OCI-M2 (cell line): Measurements from ENCODE around the gene THSD1.
"Not testable (repeated sequence)": the region's sequence is repeated elsewhere in the genome, so short reads cannot be mapped to it uniquely, and the experiment has no call there.

ENCODE experiments used
- DNase-seq: peaks from one replicate; lab custom pipeline; 2025; ENCODE audit not compliant: unreplicated experiment; lab: John Stamatoyannopoulos, UW

THSD1 gene

DNA sequence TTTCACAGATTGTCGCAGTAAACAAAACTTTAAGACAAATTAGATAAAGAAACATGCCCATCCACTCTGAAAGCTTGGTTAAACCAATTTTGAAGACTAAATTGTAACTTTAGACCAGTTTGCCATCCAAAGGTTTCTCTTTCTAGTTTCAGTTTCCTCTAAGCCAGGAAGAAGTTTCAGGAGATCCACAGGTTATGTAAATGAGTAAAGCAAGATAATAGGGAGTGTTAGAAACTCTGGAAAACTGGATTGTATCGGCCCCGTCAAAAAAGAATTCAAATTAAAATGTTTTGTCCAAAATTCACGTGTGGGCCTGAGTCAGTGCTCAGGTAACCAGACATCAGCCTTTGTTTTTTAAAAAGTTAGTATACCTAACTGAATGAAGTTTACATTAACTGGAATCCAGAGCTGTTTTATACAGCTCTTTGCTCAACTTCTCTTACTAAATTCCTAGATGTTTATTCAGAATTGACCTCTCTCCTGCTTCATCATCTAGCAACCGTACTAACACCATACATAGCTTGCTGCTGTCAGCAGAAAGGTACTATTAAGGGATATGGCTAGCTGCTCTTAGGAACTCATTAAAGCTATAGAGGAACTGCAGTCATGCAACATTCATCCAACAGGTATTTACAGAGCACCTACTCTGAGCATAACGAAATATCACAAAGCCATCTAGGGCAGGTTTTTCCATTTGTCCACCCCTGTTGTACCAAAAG lies 43.6 kb downstream of the THSD1 start:
- DNase-seq: not testable (repeated sequence)

DNA sequence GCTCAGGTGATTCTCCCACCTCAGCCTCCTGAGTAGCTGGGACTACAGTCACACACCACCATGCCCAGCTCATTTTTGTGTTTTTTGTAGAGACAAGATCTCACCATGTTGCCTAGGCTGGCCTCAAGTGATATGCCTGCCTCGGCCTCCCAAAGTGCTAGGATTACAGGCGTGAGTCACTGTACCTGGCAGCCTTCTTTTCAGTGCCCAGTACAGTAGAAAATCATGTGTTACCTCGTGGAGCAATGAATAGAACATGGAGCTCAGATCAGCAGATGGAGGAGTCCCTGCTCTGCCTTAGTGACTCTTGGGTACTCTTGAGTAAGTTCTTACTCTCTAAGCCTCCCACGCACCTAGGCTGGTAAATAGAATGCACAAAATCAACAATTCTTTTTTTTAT lies 44.7 kb downstream of the THSD1 start:
- no peak for DNase-seq

DNA sequence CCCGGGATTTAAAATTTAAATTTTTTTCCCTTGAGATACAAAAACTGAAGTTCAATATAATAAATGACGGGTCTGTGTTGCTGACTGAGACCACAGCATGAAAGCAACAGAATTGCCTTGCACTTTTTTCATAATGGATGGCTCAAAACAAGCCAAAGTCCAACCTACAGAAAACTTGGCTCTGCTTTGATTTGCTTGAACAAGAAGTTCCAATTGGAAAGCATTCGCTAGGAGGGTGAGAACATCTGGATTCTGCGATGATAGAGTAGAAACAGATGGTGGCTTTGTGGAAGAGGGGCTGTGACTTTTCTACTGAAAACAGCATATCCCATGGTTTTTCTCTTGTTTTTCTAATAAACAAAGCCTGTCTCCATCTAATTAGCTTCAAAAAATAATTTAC lies 46.4 kb downstream of the THSD1 start:
- no peak for DNase-seq

DNA sequence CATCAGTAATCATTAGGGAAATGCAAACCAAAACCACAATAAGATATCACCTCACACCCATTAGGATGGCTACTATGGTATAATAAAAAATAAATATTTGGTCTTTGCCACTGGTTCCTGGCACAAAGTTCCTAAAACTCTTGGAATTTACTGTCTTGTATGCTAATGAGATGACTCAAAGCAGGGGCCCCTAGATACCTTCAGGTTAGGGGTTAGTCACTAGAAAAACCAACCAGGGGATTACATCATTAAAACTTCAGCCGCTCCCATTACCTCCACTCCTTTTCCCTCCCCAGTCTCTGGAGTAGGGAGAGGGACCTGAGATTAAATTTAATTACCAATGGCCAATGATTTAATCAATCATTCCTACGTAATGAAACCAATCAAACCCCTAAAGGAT lies 49.6 kb downstream of the THSD1 start:
- no peak for DNase-seq

DNA sequence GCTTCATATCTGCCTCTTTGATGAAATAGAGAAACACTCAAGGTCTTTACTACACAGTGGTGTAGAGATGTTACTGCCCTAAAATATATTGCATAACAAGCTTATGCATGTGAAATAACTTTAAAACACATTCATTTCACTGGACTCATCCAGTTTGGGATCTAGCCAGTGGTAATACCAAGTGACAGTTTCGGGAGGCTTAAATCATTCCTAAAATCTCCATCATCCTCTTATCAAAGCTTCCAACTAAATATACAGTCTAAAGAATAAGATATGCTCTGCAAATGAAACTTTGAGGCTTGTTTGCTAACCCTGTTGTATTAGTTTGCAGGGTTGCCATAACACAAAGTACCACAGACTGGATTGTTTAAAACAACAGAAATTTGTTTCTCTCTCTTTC lies 52.8 kb downstream of the THSD1 start:
- no peak for DNase-seq

DNA sequence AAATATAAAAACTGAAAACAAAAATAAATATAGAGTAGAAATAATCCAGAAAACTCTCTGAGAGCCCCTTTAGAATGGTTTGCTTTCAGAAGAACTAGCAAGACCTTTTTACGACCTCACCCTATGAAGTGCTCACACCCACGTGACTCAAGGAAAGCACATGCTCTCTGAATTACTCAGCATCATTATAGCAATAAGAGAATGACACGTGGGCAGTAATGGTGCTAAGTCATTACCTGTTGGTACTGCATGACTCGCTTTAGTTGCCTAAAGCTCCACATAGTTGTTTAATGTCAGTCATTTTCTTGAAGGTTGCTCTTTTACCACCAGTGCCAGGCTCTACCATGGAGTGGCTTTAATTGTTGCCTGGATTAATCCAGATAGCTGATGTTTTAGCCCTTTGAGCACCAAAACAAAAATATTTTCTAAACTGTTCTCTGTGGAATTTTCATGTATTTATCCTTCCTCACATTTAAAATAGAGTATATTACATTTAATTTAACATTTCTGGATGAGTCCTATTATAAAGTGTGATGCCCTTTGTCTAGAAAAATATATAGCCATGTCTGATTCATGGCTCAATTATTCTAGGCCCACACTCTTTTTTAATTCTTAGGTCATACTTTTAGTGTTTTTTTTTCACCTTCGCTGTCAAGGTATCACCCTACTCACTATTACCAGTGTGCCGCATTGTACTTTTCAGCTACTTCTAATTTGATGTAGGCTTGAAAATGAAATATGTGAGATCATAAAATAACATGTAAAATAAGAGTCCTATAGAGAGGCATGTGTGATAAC lies 56.8 kb downstream of the THSD1 start:
- DNase-seq: no peak

DNA sequence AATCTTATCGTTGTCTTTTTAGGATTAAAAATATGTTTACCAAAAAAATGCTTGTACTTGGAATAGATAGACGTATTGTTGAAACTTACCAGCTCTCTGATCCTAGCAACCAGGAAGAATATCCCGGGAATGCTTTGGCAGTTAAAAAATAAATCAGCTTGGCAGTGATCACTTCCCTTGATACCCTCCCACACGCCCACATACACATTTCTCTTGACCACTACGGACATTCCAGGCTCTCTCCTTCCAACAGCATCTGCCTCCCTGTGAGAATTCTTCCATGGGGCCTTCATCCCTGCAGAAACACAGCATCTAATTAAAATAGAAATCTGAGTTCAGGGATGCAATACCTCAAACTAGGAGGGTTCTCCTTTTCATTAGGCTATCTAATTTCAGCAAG lies 57.9 kb downstream of the THSD1 start:
- DNase-seq: no peak

DNA sequence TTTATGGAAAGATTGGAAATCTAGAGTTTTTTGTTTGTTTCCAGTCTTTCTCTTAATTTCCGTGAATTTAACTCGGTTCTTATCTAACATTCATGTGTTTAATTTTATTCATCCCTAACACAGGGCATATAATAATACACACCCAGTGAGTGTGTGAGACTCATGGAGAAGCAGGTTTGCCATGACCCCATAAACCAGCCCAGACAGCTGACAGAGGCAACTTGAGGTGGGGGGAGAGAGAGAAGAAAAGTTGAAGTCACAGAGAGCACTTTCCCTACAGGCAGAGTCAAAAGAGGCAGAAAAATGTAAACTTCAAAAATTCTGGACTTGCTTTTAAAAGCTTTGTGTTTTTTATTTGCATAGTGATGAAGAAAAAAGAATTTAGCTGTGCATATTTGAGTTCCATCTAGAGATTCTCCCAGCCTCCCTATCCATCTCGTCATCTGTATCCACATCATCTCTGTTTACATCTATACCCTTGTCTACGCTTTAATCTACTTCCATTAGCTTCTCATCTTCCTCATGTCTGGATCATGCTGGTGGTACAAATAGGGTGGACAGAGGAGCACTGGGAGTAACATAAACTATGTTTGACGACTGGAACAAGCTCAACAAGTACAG lies 60.2 kb downstream of the THSD1 start:
- no peak for DNase-seq

DNA sequence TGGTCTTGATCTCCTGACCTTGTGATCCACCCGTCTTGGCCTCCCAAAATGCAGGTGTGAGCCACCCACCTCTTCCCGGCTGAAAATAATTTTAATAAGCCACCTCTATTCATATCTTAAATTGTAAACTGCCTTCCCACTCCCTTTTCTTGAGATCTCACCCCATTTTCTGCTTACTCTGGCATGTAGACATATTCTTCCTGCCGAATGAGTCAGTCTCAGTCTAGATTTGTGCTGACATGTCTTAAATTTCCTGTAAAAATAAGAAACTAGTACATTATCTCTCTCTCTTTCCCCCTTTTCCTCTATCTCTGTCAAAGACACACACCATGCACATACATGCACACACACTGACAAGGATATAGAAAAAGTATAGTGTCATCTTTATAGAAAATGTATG lies 60.9 kb downstream of the THSD1 start:
- no peak for DNase-seq

DNA sequence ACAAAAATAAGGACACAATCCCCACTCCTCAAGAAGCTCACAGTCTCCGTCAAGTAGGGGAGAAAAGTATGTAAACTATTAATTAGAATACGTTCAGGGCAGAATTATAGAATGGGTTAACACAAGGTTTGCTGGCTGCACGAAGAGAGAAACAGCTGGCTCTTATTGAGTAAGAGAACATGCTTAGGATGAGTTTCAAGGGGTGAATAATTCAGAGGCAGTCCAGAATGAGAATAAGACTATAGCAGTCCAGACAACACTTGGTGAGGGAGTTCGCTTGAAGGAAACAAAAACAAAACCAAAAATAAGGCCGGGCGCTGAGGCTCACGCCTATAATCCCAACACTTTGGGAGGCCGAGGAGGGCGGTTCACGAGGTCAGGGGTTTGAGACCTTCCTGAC lies 61.9 kb downstream of the THSD1 start:
- DNase-seq: no peak

DNA sequence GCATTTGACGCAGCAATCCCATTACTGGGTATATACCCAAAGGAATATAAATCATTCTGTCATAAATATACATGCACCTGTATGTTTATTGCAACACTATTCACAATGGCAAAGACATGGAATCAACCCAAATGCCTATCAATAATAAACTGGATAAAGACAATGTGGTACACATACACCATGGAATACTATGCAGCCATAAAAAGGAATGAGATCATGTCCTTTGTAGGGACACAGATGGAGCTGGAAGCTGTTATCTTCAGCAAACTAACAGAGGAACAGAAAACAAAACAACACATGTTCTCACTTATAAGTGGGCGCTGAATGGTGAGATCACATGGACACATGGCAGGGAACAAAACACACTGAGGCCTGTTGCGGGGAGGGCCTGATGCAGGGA lies 63.8 kb downstream of the THSD1 start:
- DNase-seq: not testable (repeated sequence)

DNA sequence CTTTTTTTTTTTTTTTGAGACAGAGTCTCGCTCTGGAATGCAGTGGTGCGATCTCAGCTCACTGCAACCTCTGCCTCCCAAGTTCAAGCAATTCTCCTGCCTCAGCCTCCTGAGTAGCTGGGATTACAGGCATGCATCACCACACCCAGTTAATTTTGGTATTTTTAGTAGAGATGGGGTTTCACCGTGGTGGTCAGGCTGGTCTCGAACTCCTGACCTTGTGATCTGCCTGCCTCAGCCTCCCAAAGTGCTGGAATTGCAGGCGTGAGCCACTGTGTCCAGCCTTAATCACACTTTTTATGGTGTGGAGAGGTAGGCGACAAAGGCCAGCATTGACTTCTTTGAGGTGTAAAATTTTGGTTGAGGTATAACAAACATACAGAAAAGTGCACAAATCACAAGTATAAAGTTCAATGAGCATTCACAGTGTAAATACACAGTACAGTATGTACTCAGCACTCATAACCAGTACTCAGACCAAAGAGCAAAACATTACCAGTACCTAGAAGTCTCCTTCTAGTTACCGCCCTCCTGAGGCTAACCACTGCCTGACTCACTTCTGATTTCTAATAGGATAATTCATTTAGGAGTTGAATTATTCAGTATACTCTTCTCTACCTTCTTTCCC lies 68.0 kb downstream of the THSD1 start:
- DNase-seq: not testable (repeated sequence)

DNA sequence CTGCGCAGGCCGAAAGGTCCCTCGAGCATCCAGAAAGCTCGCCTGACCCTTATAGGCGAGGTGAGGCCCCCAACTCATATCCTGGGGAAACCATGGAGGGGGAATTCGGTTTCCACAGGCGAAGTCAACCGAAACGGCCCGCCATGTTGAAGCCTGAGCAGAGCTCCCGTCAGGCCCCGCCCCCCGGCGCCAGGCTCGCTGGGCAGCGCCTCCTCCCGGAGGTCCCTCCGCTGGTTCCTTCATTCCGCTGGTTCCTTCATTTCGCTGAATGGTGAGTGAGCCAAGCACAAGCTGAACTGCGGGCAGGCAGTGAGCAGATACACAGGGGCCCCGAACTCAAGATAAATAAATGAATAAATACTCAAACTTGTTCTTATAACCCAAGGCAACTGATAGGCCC lies 71.9 kb downstream of the THSD1 start:
- not testable (repeated sequence) for DNase-seq

DNA sequence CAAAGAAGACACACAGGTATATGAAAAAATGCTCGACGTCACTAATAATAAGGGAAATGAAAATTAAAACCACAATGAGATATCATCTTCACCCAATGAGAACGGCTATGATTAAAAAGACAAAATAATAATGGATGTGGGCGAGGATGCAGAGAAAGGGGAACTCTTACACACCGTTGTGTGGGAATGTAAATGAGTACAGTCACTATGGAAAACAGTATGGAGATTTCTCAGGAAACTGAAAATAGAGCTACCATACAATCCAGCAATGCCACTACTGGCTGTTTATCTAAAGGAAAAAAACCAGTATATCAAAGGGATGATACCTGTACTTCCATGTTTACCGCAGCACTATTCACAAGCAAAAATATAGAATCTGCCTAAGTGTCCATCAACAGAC lies 74.1 kb downstream of the THSD1 start:
- DNase-seq: not testable (repeated sequence)
